WTC11 (cell line): ENCODE measurements around the gene BNC2. TPM values are rescaled to one million over a fixed set of nuclear protein-coding genes. Genes with fewer than 3 reads are reported as not detected.

Experiments
- ATAC-seq: fragments of 200-7000 bp; cut with Tn5 transposase; 2 replicates; pipeline ENCODE4 v1.10.0; 2021; ENCODE audit warnings: mild to moderate bottlenecking, moderate library complexity
- CTCF ChIA-PET: fragments of 300-600 bp; sonication (Branson Sonifier 250); formaldehyde crosslinking; loops from one replicate; lab custom pipeline; 2021; ENCODE audit warnings: antibody characterized with exemption; lab: Charles Lee
- POLR2A ChIA-PET: fragments of 350-600 bp; sonication (Branson Sonifier 250); formaldehyde crosslinking; loops from one replicate; lab custom pipeline; 2021; ENCODE audit warnings: antibody characterized with exemption; lab: Charles Lee
- DNase-seq: peaks from one replicate; pipeline ENCODE4 v3.0.0; 2021; ENCODE audit warnings: low spot score
- H3K27ac Mint-ChIP-seq: 2 replicates; pipeline ENCODE4 v1.8.0; 2021; ENCODE audit warnings: mixed read lengths
- H3K27me3 Mint-ChIP-seq: 2 replicates; pipeline ENCODE4 v1.8.0; 2021; ENCODE audit warnings: low read depth, mild to moderate bottlenecking, moderate library complexity, mixed read lengths
- H3K36me3 Mint-ChIP-seq: 2 replicates; pipeline ENCODE4 v1.8.0; 2021; ENCODE audit warnings: mixed read lengths
- H3K4me1 Mint-ChIP-seq: 2 replicates; pipeline ENCODE4 v1.8.0; 2022; ENCODE audit warnings: mixed read lengths
- H3K4me3 Mint-ChIP-seq: 2 replicates; pipeline ENCODE4 v1.8.0; 2021; ENCODE audit warnings: mild to moderate bottlenecking, moderate library complexity, mixed read lengths
- H3K9me3 Mint-ChIP-seq: 2 replicates; pipeline ENCODE4 v1.8.0; 2021; ENCODE audit warnings: mixed read lengths
- AR ChIP-seq: fragments of 250-450 bp; sonication (Bioruptor Pico); IDR thresholded peaks from 2 replicates; pipeline ENCODE4 v1.9.0; 2021; ENCODE audit warnings: mild to moderate bottlenecking
- ARID4B ChIP-seq: sonication (generic); formaldehyde crosslinking; IDR thresholded peaks from 2 replicates; pipeline ENCODE4 v1.8.0; 2023; ENCODE audit warnings: missing genetic modification reagents, mild to moderate bottlenecking, borderline replicate concordance
- ATF1 ChIP-seq: sonication (generic); formaldehyde crosslinking; IDR thresholded peaks from 2 replicates; pipeline ENCODE4 v1.8.1; 2023; ENCODE audit warnings: mild to moderate bottlenecking, moderate library complexity, missing genetic modification reagents
- E2F1 ChIP-seq: sonication (generic); formaldehyde crosslinking; IDR thresholded peaks from 2 replicates; pipeline ENCODE4 v1.8.0; 2022; ENCODE audit warnings: mild to moderate bottlenecking, missing genetic modification reagents
- E2F5 ChIP-seq: sonication (generic); formaldehyde crosslinking; IDR thresholded peaks from 2 replicates; pipeline ENCODE4 v1.8.1; 2022; ENCODE audit warnings: mild to moderate bottlenecking, moderate library complexity, missing genetic modification reagents
- ELF4 ChIP-seq: sonication (generic); formaldehyde crosslinking; IDR thresholded peaks from 2 replicates; pipeline ENCODE4 v1.8.1; 2022; ENCODE audit warnings: low read depth, mild to moderate bottlenecking, moderate library complexity, missing genetic modification reagents
- ETV6 ChIP-seq: sonication (generic); formaldehyde crosslinking; IDR thresholded peaks from 2 replicates; pipeline ENCODE4 v1.8.1; 2022; ENCODE audit warnings: mild to moderate bottlenecking, missing genetic modification reagents
- GTF2I ChIP-seq: fragments of 250-450 bp; sonication (Bioruptor Pico); conservative IDR thresholded peaks from 2 replicates; pipeline ENCODE4 v1.4.0; 2021; ENCODE audit warnings: mild to moderate bottlenecking
- JAZF1 ChIP-seq: fragments of 250-450 bp; sonication (Bioruptor Pico); IDR thresholded peaks from 2 replicates; pipeline ENCODE4 v1.9.0; 2021; ENCODE audit warnings: moderate library complexity, mild to moderate bottlenecking, inconsistent platforms
- KAT7 ChIP-seq: sonication (generic); formaldehyde crosslinking; IDR thresholded peaks from 2 replicates; pipeline ENCODE4 v1.8.1; 2023; ENCODE audit warnings: missing genetic modification reagents, mild to moderate bottlenecking, borderline replicate concordance
- MAX ChIP-seq: sonication (generic); formaldehyde crosslinking; IDR thresholded peaks from 2 replicates; pipeline ENCODE4 v1.8.0; 2022; ENCODE audit warnings: mild to moderate bottlenecking, missing genetic modification reagents
- MXD4 ChIP-seq: fragments of 250-450 bp; sonication (Bioruptor Pico); IDR thresholded peaks from 2 replicates; pipeline ENCODE4 v1.8.0; 2021; ENCODE audit warnings: mild to moderate bottlenecking, moderate library complexity, borderline replicate concordance
- NFATC4 ChIP-seq: fragments of 250-450 bp; sonication (Bioruptor Pico); IDR thresholded peaks from 2 replicates; pipeline ENCODE4 v1.9.0; 2021; ENCODE audit warnings: mild to moderate bottlenecking
- NR1H2 ChIP-seq: sonication (generic); formaldehyde crosslinking; IDR thresholded peaks from 2 replicates; pipeline ENCODE4 v1.9.0; 2021; ENCODE audit warnings: mild to moderate bottlenecking, moderate library complexity, missing genetic modification reagents
- NR3C1 ChIP-seq: sonication (generic); formaldehyde crosslinking; conservative IDR thresholded peaks from 2 replicates; pipeline ENCODE4 v1.8.1; 2023; ENCODE audit warnings: low read depth, mild to moderate bottlenecking, missing genetic modification reagents
- RORB ChIP-seq: fragments of 250-450 bp; sonication (Bioruptor Pico); IDR thresholded peaks from 2 replicates; pipeline ENCODE4 v1.9.0; 2021; ENCODE audit warnings: mild to moderate bottlenecking
- USF2 ChIP-seq: sonication (generic); formaldehyde crosslinking; IDR thresholded peaks from 2 replicates; pipeline ENCODE4 v1.8.1; 2023; ENCODE audit warnings: mild to moderate bottlenecking, missing genetic modification reagents, moderate library complexity
- total RNA-seq: library from RNA; stranded (reverse); gene quantifications from 3 replicates; pipeline ENCODE4 v1.2.3, GENCODE V29; 2021

The BNC2 gene
- total RNA-seq, 1 experiment from 2014 or later: 33.3 TPM

- no peaks in the 10 kb centered on the region for H3K36me3 Mint-ChIP-seq
- peaks cover 34% of the 10 kb centered on the region for H3K4me1 Mint-ChIP-seq
- no peak for ATAC-seq
- DNase-seq: no peak
- no peaks in the 10 kb centered on the region for H3K9me3 Mint-ChIP-seq
- H3K4me3 Mint-ChIP-seq: no peak overlapping the region
- H3K27ac Mint-ChIP-seq: no peak overlapping the region
- ChIA-PET POLR2A (interaction anchor here (0.6 kb wide), 1 partner anchor 598 kb away, joined by 4 read pairs; no protein-coding TSS in a partner anchor), CTCF (no interaction called here)
- no peaks in the 10 kb centered on the region for H3K27me3 Mint-ChIP-seq
- TF ChIP-seq GTF2I (no peak), MXD4 (CRISPR knock-in tag) (no peak), MAX (CRISPR knock-in tag) (no peak), AR (no peak), ARID4B (no peak), KAT7 (no peak), NR3C1 (no peak), ATF1 (CRISPR knock-in tag) (no peak), E2F5 (no peak), NFATC4 (CRISPR knock-in tag) (no peak), ETV6 (no peak), NR1H2 (no peak), ELF4 (CRISPR knock-in tag) (no peak), E2F1 (CRISPR knock-in tag) (no peak), USF2 (CRISPR knock-in tag) (no peak), RORB (CRISPR knock-in tag) (no peak), JAZF1 (CRISPR knock-in tag) (no peak)
- TF ChIP-seq, all 79 proteins: peak for 0
Measured at GRCh38 chr9:16834817-16835216, 35.7 kb downstream of the BNC2 start.
